ENCODE data around the gene DIAPH2. TPM values are rescaled to one million over a fixed set of nuclear protein-coding genes. Genes with fewer than 3 reads are reported as not detected.

DIAPH2 gene
- total RNA-seq, 1 donor from 2014 or later, result 34.2 TPM

GRCh38 chrX:97539970-97540519 is 855.4 kb downstream of the DIAPH2 start:
- no peaks in the 10 kb centered on the region for H3K36me3 ChIP-seq
- intact Hi-C loops (cut with DNase I), result no loop called here
- TF ChIP-seq, protein P1, sequence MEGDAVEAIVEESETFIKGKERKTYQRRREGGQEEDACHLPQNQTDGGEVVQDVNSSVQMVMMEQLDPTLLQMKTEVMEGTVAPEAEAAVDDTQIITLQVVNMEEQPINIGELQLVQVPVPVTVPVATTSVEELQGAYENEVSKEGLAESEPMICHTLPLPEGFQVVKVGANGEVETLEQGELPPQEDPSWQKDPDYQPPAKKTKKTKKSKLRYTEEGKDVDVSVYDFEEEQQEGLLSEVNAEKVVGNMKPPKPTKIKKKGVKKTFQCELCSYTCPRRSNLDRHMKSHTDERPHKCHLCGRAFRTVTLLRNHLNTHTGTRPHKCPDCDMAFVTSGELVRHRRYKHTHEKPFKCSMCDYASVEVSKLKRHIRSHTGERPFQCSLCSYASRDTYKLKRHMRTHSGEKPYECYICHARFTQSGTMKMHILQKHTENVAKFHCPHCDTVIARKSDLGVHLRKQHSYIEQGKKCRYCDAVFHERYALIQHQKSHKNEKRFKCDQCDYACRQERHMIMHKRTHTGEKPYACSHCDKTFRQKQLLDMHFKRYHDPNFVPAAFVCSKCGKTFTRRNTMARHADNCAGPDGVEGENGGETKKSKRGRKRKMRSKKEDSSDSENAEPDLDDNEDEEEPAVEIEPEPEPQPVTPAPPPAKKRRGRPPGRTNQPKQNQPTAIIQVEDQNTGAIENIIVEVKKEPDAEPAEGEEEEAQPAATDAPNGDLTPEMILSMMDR (IDR thresholded peaks at IDR 0.05), result no peak
- ATAC-seq, result no peak
- H3K9me3 ChIP-seq, result no peaks in the 10 kb centered on the region
- H3K27me3 ChIP-seq (ENCODE audit: low read depth), result no peaks in the 10 kb centered on the region
- no peaks in the 10 kb centered on the region for H3K4me1 ChIP-seq
- no peak overlapping the region for H3K4me3 ChIP-seq
- no peak for DNase-seq
- H3K27ac ChIP-seq, result no peak overlapping the region

- no peak for DNase-seq
- no peak overlapping the region for H3K4me3 ChIP-seq
- no peaks in the 10 kb centered on the region for H3K36me3 ChIP-seq
- H3K4me1 ChIP-seq, result no peaks in the 10 kb centered on the region
- intact Hi-C loops (cut with DNase I), result no loop called here
- H3K27ac ChIP-seq, result no peak overlapping the region
- TF ChIP-seq, protein P1 (IDR thresholded peaks at IDR 0.05), result no peak
- ATAC-seq, result no peak
- no peaks in the 10 kb centered on the region for H3K9me3 ChIP-seq
- H3K27me3 ChIP-seq (ENCODE audit: low read depth), result no peaks in the 10 kb centered on the region
Observed at GRCh38 chrX:97547877-97548578, 863.4 kb downstream of the DIAPH2 start.

GRCh38 chrX:97551821-97552220 is 867.2 kb downstream of the DIAPH2 start:
- no peaks in the 10 kb centered on the region for H3K4me1 ChIP-seq
- DNase-seq (no peak), ATAC-seq (no peak)
- no peaks in the 10 kb centered on the region for H3K9me3 ChIP-seq
- H3K36me3 ChIP-seq, result no peaks in the 10 kb centered on the region
- TF ChIP-seq, protein P1 (IDR thresholded peaks at IDR 0.05), result no peak
- no peak overlapping the region for H3K4me3 ChIP-seq
- no peaks in the 10 kb centered on the region for H3K27me3 ChIP-seq (ENCODE audit: low read depth)
- intact Hi-C loops (cut with DNase I), result no loop called here
- no peak overlapping the region for H3K27ac ChIP-seq

DNA sequence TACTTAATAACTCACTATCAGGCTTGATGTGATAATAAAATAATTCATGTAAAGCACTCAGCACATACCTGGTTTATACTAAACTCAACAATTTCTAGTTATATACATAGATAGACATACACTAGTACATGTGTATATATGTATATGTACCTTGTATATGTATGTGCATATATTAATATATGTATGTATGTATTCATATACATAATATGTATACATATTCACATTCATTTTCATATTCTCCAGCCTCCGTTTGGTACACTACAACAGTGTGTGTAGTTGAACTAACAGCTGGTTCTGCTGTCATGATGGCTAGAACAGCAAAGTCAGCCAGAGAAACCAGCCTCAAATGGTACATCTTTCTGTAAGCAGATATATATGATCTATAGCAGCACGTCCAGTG is 869.2 kb downstream of the DIAPH2 start:
- no peak for ATAC-seq
- Histone ChIP-seq H3K27ac (no peak overlapping the region), H3K9me3 (no peaks in the 10 kb centered on the region), H3K4me3 (no peak overlapping the region), H3K27me3 (ENCODE audit: low read depth) (no peaks in the 10 kb centered on the region), H3K36me3 (no peaks in the 10 kb centered on the region), H3K4me1 (no peaks in the 10 kb centered on the region)
- TF ChIP-seq, protein P1 (IDR thresholded peaks at IDR 0.05), result no peak
- no peak for DNase-seq
- intact Hi-C loops (cut with DNase I), result no loop called here

GRCh38 chrX:97556359-97556758 is 871.7 kb downstream of the DIAPH2 start:
- DNase-seq (no peak), ATAC-seq (no peak)
- no peaks in the 10 kb centered on the region for H3K27me3 ChIP-seq (ENCODE audit: low read depth)
- no peak overlapping the region for H3K27ac ChIP-seq
- H3K9me3 ChIP-seq, result no peaks in the 10 kb centered on the region
- TF ChIP-seq, protein P1 (IDR thresholded peaks at IDR 0.05), result no peak
- no peaks in the 10 kb centered on the region for H3K4me1 ChIP-seq
- H3K36me3 ChIP-seq, result no peaks in the 10 kb centered on the region
- no peak overlapping the region for H3K4me3 ChIP-seq
- intact Hi-C loops (cut with DNase I), result no loop called here

Data from lower lobe of right lung (tissue), 2 donors.